CD14-positive monocyte (primary cell): ENCODE measurements around the gene NAA25. TPM values are rescaled to one million over a fixed set of nuclear protein-coding genes. Genes with fewer than 3 reads are reported as not detected.
A peak's percentile ranks its signal among the peaks of the same experiment; 100 is the strongest.

Experiments
- DNase-seq, 3 donors: peaks; one replicate each; pipeline ENCODE4 v3.0.0-alpha.2; 2011 to 2022
- H2AFZ ChIP-seq: 2 replicates; pipeline ENCODE4 v1.6.0; 2012; ENCODE audit warnings: mild to moderate bottlenecking, low read depth, low read length, inconsistent platforms; ENCODE audit not compliant: insufficient read depth, poor library complexity, severe bottlenecking
- H3K27ac ChIP-seq, 2 donors: 1 replicate in 1 of 2; 2 replicates in 1 of 2; pipeline ENCODE4 v1.5.1; 2012 to 2013; ENCODE audit warnings: low read length in 2 of 2, control low read depth in 1 of 2, inconsistent platforms in 1 of 2, low read depth in 1 of 2, mild to moderate bottlenecking in 1 of 2
- H3K27me3 ChIP-seq, 2 donors: one replicate each; pipeline versions ENCODE4 v1.6.0 to v1.6.1; 2011 to 2013; ENCODE audit warnings: low read length in 2 of 2; ENCODE audit not compliant: control insufficient read depth in 2 of 2, insufficient read depth in 2 of 2
- H3K36me3 ChIP-seq, 2 donors: replicated peaks in 1 of 2; 1 replicate in 1 of 2; 2 replicates in 1 of 2; pipeline versions ENCODE4 v1.5.1 to v1.6.1; 2012 to 2013; ENCODE audit warnings: low read length in 2 of 2, control low read depth in 1 of 2, inconsistent platforms in 1 of 2, mild to moderate bottlenecking in 1 of 2; ENCODE audit not compliant: insufficient read depth in 2 of 2, control insufficient read depth in 1 of 2
- H3K4me1 ChIP-seq, 2 donors: 1 replicate in 1 of 2; 2 replicates in 1 of 2; pipeline versions ENCODE4 v1.5.1 to v1.6.1; 2012 to 2013; ENCODE audit warnings: low read length in 2 of 2, control low read depth in 1 of 2, inconsistent platforms in 1 of 2, mild to moderate bottlenecking in 1 of 2, moderate library complexity in 1 of 2; ENCODE audit not compliant: insufficient read depth in 2 of 2, control insufficient read depth in 1 of 2
- H3K4me2 ChIP-seq: replicated peaks from 2 replicates; pipeline ENCODE3; 2012; ENCODE audit warnings: low read length, moderate library complexity, mild to moderate bottlenecking; ENCODE audit not compliant: poor library complexity, severe bottlenecking; ENCODE audit errors: extremely low read depth
- H3K4me3 ChIP-seq, 3 experiments: fragments of 200-600 bp in 1 of 3; sonication (generic) in 1 of 3; replicated peaks in 1 of 3; 1 replicate in 2 of 3; 2 replicates in 1 of 3; pipeline ENCODE4 v1.5.1; 2011 to 2013; ENCODE audit warnings: low read length in 3 of 3, mild to moderate bottlenecking in 3 of 3, control low read depth in 2 of 3, low read depth in 2 of 3, inconsistent platforms in 1 of 3, moderate library complexity in 1 of 3
- H3K79me2 ChIP-seq: 2 replicates; pipeline ENCODE4 v1.6.0; 2012; ENCODE audit warnings: mild to moderate bottlenecking, control low read depth, inconsistent platforms, low read length, moderate library complexity; ENCODE audit not compliant: insufficient read depth
- H3K9ac ChIP-seq: 2 replicates; pipeline ENCODE4 v1.6.0; 2017; ENCODE audit warnings: low read length, mild to moderate bottlenecking; ENCODE audit not compliant: insufficient read depth, poor library complexity, severe bottlenecking
- H3K9me3 ChIP-seq, 2 donors: replicated peaks in 1 of 2; 1 replicate in 1 of 2; 2 replicates in 1 of 2; pipeline versions ENCODE4 v1.5.1 to v1.6.1; 2012 to 2013; ENCODE audit warnings: low read length in 2 of 2, control low read depth in 1 of 2; ENCODE audit not compliant: control insufficient read depth in 1 of 2, insufficient read depth in 1 of 2
- H4K20me1 ChIP-seq: 2 replicates; pipeline ENCODE4 v1.6.0; 2012; ENCODE audit warnings: mild to moderate bottlenecking, low read length, control low read depth, moderate library complexity; ENCODE audit not compliant: insufficient read depth
- H3K27ac Mint-ChIP-seq, 7 donors: one replicate each; pipeline ENCODE4 v1.8.0; 2020; ENCODE audit warnings: mild to moderate bottlenecking in 7 of 7, mixed read lengths in 7 of 7, moderate library complexity in 6 of 7, inconsistent platforms in 2 of 7
- H3K27me3 Mint-ChIP-seq, 3 donors: one replicate each; pipeline ENCODE4 v1.8.0; 2021 to 2022; ENCODE audit warnings: low read depth in 3 of 3, mild to moderate bottlenecking in 3 of 3, mixed read lengths in 3 of 3, moderate library complexity in 3 of 3, inconsistent platforms in 1 of 3
- H3K36me3 Mint-ChIP-seq, 2 donors: one replicate each; pipeline ENCODE4 v1.8.0; 2020; ENCODE audit warnings: mixed read lengths in 2 of 2, inconsistent platforms in 1 of 2, mild to moderate bottlenecking in 1 of 2
- H3K4me1 Mint-ChIP-seq: one replicate; pipeline ENCODE4 v1.8.0; 2020; ENCODE audit warnings: mild to moderate bottlenecking, mixed read lengths
- H3K4me3 Mint-ChIP-seq, 2 donors: one replicate each; pipeline ENCODE4 v1.8.0; 2020; ENCODE audit warnings: mild to moderate bottlenecking in 2 of 2, mixed read lengths in 2 of 2, moderate library complexity in 1 of 2
- H3K9me3 Mint-ChIP-seq, 7 donors: one replicate each; pipeline ENCODE4 v1.8.0; 2020 to 2022; ENCODE audit warnings: mixed read lengths in 7 of 7, mild to moderate bottlenecking in 6 of 7, moderate library complexity in 6 of 7, inconsistent platforms in 2 of 7
- WGBS: methylation state at CpG from one replicate; pipeline ENCODE4 v1.1.5; 2013; ENCODE audit warnings: missing lambda C conversion rate; ENCODE audit not compliant: insufficient coverage; 5-methylcytosine and 5-hydroxymethylcytosine counted together
- intact Hi-C, 2 donors: fragments of 100-400 bp; cut with micrococcal nuclease; formaldehyde crosslinking; loops; one replicate each; pipeline versions ENCODE4 v1.15.0 to v1.15.1; 2023
- polyA plus RNA-seq, 3 donors: library from polyadenylated mRNA; depleted of rRNA in 1 of 3; unstranded in 2 of 3; stranded (reverse) in 1 of 3; fragments of 300-500 nt in 2 of 3; fragments of >200 nt in 1 of 3; fragmentation: Illumina TruSeq in 2 of 3; gene quantifications; 1 replicate in 2 of 3; 2 replicates in 1 of 3; pipeline ENCODE4 v1.2.3, GENCODE V29; 2012 to 2021
- TF ChIP-seq, protein P1 (sequence below): fragments of 200-600 bp; IDR thresholded peaks from one replicate; pipeline ENCODE4 v1.8.0; 2022; ENCODE audit warnings: antibody characterized with exemption, mild to moderate bottlenecking

NAA25 gene
- polyA plus RNA-seq, 3 donors: 4.3 to 7.9 (median 7.3) TPM

- no peak for DNase-seq
- Histone ChIP-seq H3K27me3 (no peaks in the 10 kb centered on the region), H3K4me1 (no peaks in the 10 kb centered on the region), H4K20me1 (no peaks in the 10 kb centered on the region), H3K4me2 (no peak overlapping the region), H2AFZ (no peak overlapping the region), H3K9me3 (no peaks in the 10 kb centered on the region), H3K36me3 (peaks cover 75 to 94% of the 10 kb centered on the region in 2 donors), H3K4me3 (no peak overlapping the region), H3K9ac (no peak overlapping the region), H3K27ac (no peak overlapping the region), H3K79me2 (no peaks in the 10 kb centered on the region)
- peaks cover 72 to 89% of the 10 kb centered on the region in 2 donors for H3K36me3 Mint-ChIP-seq
- H3K9me3 Mint-ChIP-seq: peaks cover 0 to 2% (median 0%) of the 10 kb centered on the region in 7 donors
- WGBS: no CpG with 5 or more reads among the region's 4 CpGs
- H3K27ac Mint-ChIP-seq: peak overlapping the region in 2 of 7 donors; percentile 5 to 54
- intact Hi-C loops: no loop called here
- TF ChIP-seq, protein P1, sequence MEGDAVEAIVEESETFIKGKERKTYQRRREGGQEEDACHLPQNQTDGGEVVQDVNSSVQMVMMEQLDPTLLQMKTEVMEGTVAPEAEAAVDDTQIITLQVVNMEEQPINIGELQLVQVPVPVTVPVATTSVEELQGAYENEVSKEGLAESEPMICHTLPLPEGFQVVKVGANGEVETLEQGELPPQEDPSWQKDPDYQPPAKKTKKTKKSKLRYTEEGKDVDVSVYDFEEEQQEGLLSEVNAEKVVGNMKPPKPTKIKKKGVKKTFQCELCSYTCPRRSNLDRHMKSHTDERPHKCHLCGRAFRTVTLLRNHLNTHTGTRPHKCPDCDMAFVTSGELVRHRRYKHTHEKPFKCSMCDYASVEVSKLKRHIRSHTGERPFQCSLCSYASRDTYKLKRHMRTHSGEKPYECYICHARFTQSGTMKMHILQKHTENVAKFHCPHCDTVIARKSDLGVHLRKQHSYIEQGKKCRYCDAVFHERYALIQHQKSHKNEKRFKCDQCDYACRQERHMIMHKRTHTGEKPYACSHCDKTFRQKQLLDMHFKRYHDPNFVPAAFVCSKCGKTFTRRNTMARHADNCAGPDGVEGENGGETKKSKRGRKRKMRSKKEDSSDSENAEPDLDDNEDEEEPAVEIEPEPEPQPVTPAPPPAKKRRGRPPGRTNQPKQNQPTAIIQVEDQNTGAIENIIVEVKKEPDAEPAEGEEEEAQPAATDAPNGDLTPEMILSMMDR: no peak
- no peaks in the 10 kb centered on the region for H3K27me3 Mint-ChIP-seq
- H3K4me3 Mint-ChIP-seq: no peak overlapping the region
- no peaks in the 10 kb centered on the region for H3K4me1 Mint-ChIP-seq
Observed at GRCh38 chr12:112035219-112035785, 73.3 kb downstream of the NAA25 start.

GRCh38 chr12:112032292-112032691, 76.3 kb downstream of the NAA25 start:
- TF ChIP-seq, protein P1: no peak
- H3K27ac Mint-ChIP-seq: no peak overlapping the region
- H3K9me3 ChIP-seq: no peaks in the 10 kb centered on the region
- no peak overlapping the region for H3K9ac ChIP-seq
- peaks cover 4% of the 10 kb centered on the region for H4K20me1 ChIP-seq
- H3K27ac ChIP-seq: peak overlapping the region in 1 of 2 donors; percentile 17
- H3K4me3 ChIP-seq: no peak overlapping the region
- WGBS: 83% methylated on average over 1 of the region's 5 CpGs
- no peak for DNase-seq
- H3K4me1 ChIP-seq: peaks cover 10 to 11% of the 10 kb centered on the region in 2 donors
- H3K4me3 Mint-ChIP-seq: no peak overlapping the region
- H3K36me3 Mint-ChIP-seq: peaks cover 62 to 86% of the 10 kb centered on the region in 2 donors
- H3K4me2 ChIP-seq: no peak overlapping the region
- H3K4me1 Mint-ChIP-seq: peaks cover 11% of the 10 kb centered on the region
- intact Hi-C loops: no loop called here
- H3K27me3 ChIP-seq: no peaks in the 10 kb centered on the region
- H3K27me3 Mint-ChIP-seq: no peaks in the 10 kb centered on the region
- H2AFZ ChIP-seq: no peak overlapping the region
- peaks cover 52 to 82% of the 10 kb centered on the region in 2 donors for H3K36me3 ChIP-seq
- H3K9me3 Mint-ChIP-seq: peaks cover 0 to 2% (median 0%) of the 10 kb centered on the region in 7 donors
- peaks cover 9% of the 10 kb centered on the region for H3K79me2 ChIP-seq
